ENCODE measurements around the gene IQGAP2.

DNA sequence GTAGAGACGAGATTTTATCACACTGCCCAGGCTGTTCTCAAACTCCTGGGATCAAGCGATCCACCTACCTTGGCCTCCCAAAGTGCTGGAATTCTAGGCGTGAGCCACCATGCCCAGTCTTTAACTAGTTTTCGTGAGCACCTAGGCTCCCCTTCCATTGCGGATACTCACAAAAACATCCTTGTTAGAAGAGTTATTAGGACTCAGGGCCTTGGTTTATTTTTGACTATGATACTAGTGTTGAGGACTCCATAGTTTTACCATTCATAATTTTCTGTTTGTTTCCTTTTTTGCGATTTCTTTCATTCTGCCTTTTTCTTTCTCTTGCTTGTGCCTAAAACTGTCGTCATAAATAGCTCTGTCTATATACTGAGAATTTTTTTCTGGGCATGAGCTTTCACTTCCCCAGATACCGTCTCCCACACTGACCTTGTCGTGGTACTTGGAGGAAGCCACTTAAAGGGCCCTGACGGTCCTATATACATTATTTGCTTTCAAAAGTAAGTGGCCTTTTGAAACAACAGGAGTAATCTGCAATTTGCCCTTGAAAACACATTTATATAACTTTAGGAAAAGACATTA lies 318.0 kb downstream of the IQGAP2 start:
- TF ChIP-seq SMARCA5 (IDR thresholded peaks at IDR 0.05) (no peak), TFAM (CRISPR knock-in tag; conservative IDR thresholded peaks at IDR 0.05) (no peak), ZNF274 (IDR thresholded peaks at IDR 0.05; ENCODE audit: borderline replicate concordance, low read depth, low read length) (no peak), ASH1L (IDR thresholded peaks at IDR 0.05; ENCODE audit: borderline replicate concordance, low read depth, partially characterized antibody) (no peak), TAF1 (IDR thresholded peaks at IDR 0.05; ENCODE audit: control insufficient read depth, extremely low read depth, insufficient read depth, low read length, severe bottlenecking) (no peak), ESRRA (IDR thresholded peaks at IDR 0.05; ENCODE audit: borderline replicate concordance, low read depth) (no peak)
- TF ChIP-seq, protein P1, sequence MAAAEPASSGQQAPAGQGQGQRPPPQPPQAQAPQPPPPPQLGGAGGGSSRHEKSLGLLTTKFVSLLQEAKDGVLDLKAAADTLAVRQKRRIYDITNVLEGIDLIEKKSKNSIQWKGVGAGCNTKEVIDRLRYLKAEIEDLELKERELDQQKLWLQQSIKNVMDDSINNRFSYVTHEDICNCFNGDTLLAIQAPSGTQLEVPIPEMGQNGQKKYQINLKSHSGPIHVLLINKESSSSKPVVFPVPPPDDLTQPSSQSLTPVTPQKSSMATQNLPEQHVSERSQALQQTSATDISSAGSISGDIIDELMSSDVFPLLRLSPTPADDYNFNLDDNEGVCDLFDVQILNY (CRISPR knock-in tag; IDR thresholded peaks at IDR 0.05) = no peak
